HG03521 (cell line): ENCODE data around the gene B4GALT1.
"Not testable (repeated sequence)": the region's sequence is repeated elsewhere in the genome, so short reads cannot be mapped to it uniquely, and the experiment has no call there.

ENCODE experiments used
- ATAC-seq: cut with Tn5 transposase; IDR thresholded peaks from one replicate; pipeline ENCODE4 v1.9.1; 2021; ENCODE audit warnings: mild to moderate bottlenecking, moderate library complexity; ENCODE audit not compliant: unreplicated experiment

Gene B4GALT1

GRCh38 chr9:33104401-33104800 lies 62.7 kb downstream of the B4GALT1 start:
- no peak for ATAC-seq

DNA sequence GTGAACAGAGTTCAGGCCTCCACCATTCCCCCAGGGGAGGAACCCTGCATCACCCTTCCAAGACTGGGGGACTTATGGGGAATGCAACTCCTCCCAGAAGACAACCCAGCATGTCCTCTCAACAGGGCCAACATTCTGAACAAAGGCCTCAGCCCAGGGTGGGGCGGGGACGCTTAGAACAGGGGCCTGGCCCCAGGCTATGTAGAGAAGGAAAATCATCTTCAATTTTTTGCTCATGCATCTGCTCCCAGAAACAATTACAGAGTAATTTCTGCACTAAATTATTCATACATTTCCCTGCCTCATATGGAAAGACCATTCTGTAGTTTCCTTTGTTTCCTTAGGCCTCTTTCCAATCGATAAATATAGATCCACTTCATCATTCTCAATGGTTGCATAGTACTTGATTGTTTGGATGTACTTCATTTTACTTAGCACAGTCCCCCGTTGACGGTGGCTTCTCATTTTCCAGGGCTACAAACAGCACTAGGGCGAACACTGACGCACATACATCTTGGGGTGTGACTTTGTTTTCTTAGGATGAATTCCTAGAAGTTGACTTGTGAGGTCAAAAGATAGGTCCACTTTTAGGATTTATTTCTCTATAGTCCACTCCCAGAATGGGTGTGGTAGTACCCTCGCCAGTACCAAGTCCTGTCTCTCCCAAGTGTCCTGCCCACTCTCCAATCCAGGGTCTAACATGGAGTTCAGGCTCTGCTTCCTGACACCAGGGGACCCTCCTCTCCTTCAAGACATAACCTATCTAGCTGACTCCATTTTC lies 63.4 kb downstream of the B4GALT1 start:
- no peak for ATAC-seq

GRCh38 chr9:33102551-33103210 lies 64.5 kb downstream of the B4GALT1 start:
- ATAC-seq = no peak

GRCh38 chr9:33101104-33101951 lies 65.8 kb downstream of the B4GALT1 start:
- no peak for ATAC-seq

DNA sequence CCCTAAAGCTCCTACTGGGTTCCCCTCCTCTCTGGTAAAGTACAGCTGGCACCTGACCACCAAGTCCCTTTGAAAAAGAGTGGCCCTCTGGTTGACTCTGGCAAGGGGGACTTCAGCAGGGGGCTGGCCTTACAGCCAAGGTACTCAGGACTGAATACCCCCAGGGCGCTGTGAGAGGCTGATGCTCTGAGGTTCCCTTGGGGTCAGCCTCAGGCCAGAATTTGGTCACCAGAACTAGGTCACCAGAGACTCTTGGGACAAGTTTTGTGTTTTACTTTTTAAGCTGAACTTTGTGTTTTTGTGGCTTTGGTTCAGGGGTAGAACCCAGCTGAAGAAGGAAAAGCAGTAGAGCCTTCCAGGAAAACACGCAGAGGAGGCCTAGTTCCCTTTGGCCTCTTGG lies 67.4 kb downstream of the B4GALT1 start:
- ATAC-seq = no peak

- no peak for ATAC-seq
Observed at GRCh38 chr9:33097192-33097591, 69.9 kb downstream of the B4GALT1 start.

GRCh38 chr9:33092634-33093033 lies 74.5 kb downstream of the B4GALT1 start:
- no peak for ATAC-seq

- ATAC-seq = not testable (repeated sequence)
Observed at GRCh38 chr9:33085672-33086071, 81.5 kb downstream of the B4GALT1 start.

GRCh38 chr9:33082538-33083326 lies 84.4 kb downstream of the B4GALT1 start:
- ATAC-seq = no peak

GRCh38 chr9:33082128-33082527 lies 85.0 kb downstream of the B4GALT1 start:
- ATAC-seq = no peak

DNA sequence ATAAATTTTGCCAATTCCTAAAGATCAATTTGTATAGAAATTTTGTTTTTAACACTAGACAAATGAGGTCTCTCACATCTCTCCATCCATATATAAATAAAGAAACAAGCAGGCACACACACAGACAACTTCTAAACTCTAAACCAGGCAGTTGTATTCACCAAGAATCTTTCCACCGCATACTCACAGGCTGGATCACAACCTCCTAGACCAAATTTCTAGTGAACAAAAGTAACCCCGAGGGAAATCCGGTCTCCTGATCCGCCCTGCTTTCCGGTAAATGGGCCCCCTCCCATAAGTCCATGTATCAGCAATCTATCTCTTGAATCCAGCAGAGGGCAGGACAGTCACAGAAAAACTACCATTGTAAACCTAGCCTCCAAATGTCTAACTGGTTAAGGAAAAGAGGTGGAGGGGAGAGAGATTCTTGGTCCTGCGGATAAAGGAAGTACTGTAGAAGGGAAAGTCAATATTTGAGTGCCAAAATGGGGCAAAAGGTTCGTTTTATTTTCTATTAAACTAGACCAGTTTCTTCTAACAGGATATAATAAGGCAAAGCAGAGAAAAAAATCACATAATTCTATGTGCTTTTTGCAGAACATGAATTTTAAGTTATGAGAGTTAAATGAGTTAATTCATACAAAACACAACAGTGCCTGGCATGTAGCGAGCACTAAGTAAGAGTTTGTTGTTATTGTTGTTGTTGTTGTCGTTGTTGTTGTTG lies 85.8 kb downstream of the B4GALT1 start:
- no peak for ATAC-seq

- ATAC-seq = no peak
Observed at GRCh38 chr9:33080534-33080933, 86.6 kb downstream of the B4GALT1 start.

DNA sequence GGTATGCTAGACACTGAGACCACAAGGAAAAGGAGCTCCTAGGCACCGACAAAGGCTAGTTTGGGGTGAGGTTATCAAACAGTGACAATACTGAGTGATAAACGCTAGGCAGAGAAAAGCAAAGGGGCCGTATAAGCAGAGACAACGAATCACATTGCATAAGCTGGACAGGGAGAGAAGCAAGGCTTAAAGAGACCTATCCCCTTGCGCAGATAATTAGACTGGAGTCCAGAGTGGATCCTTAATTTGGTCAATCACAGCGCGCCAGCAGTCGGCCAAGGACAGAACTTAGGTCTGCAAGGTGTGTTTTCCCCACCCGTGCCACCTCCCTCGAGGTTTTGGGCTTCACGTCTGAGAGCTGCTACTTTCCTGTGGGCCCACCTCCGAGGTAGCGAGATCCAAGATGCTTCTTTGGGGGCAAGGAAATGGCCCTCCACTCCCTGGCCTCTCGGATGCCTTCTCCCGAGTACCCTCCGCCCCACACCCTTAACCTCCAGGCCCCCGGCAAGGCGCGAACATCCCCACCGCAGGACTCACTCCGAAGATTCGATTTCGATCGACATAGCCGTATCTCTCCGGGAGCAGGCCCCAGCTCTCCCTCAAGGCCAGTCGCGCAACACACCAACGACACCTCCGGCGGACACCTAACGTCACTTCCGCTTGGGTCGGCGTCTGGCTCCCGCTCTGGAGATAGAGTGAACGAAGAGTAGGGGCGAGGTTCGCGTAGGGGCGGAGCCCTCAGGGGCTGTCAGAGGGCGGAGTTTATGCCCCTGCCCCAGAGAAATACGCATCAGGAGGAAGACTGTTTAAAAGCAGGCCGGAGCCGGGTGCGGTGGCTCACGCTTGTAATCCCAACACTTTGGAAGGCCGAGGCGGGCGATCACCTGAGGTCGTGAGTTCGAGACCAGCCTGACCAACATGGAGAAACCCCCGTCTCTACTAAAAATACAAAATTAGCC lies 90.8 kb downstream of the B4GALT1 start, which contains the start of gene SMU1:
Gene SMU1, minus strand, starts transcription at position 629 of the 959 bp plus-strand sequence. Its CDS starts 66 bp downstream, at position 563.
- ATAC-seq = peak; percentile 99

GRCh38 chr9:33068991-33069390 lies 98.1 kb downstream of the B4GALT1 start:
- no peak for ATAC-seq

DNA sequence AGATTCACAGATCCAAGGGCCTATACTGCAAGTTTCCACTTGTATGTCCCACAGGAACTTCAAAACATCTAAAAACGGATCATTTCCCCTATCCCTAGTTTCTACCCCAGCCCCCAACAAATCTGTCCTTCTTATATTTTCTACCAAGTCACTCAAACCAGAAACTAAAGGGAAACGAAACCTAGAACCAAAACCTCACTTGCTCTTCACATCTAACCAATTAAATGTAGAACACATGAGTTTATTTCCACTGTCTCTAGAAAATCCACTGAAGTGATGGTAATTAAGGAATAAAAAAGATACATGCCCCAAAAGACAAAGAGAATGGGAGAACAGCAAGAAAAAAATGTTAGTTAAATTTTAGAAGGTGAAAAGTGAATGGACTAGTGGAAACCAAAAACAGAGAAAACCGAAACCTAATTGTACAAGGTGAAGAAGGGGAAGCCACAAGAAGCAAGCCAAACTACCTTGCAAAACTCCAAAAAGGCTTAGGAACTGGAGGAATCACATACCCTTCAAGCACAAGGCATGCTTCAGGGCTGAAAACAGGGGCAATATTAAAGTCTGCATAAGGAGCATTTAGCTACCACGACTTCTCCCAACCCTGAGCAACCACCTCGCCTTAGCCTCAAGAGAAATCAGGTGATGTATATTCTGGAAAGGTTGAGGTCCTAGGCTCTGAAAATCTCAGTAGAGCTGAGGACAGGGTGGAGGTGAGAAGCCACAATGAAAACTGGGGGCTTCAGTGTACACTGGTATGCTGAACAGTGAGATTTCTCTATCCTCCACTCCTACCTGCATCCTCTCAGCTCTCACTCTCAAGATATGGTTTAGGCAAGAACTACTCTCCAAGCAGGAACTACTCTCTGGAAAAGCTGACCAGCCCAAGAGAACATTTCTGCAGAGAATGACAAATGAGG lies 101.7 kb downstream of the B4GALT1 start:
- ATAC-seq = peak; percentile 61
